Measurements from ENCODE around the gene IQSEC1.

DNA sequence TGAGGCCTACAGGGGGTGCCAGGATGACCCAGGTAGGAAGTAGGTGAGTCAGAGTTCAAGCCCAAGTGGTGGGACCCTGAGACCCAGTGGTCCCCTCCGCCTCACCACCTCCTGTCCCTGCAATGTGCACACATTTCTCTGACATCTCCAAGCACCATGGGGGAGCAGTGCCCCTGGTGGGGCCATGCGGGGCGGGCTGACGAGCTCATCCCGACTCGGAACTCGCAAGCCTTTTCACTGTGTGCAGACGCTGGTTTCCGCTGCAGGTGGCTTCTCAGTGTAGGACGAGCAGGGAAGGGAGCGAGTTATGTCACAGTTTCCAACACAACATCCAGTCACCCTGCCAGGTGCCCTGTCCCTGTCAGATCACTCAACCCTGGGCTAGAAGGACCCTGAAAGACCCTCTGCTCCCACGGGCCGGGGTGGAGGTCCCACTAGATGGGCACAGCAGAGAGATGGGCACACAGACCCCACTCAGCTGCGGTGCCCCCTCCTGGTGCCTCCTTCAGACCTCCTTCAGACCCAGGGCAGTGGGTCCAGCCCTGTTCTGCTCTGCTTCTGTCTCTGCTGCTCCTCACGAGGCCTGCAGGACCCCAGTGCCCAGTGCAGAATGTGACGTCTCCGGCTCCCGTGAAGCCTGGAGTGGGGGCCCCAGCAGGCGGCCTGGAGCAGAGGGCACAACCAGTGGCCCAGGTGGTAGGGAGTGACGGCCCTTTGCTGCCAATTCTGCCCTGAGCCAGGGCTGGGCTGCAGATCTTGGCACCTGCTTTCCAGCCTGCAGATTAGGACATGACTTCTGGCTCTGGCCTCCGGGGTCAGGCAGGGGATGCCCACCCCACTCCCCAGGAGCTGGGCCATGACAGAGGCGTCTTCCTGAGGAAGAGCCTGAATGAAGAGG lies 129.9 kb downstream of the IQSEC1 start:
- no peak for TF ChIP-seq CTCF (conservative IDR thresholded peaks at IDR 0.05 in 1 of 2, IDR thresholded peaks at IDR 0.05 in 1 of 2; ENCODE audit: low read depth in 1 of 2, low read length in 2 of 2)
- TF ChIP-seq EZH2 (IDR thresholded peaks at IDR 0.05; ENCODE audit: low read length, missing control alignments), result no peak
